Natural killer cell (primary cell): ENCODE results near the gene SFTPB. TPM values are rescaled to one million over a fixed set of nuclear protein-coding genes. Genes with fewer than 3 reads are reported as not detected.

Experiments used
- ATAC-seq, 3 donors: fragments of 150-1000 bp in 2 of 3; fragments of 200-7000 bp in 1 of 3; cut with Tn5 transposase; 1 replicate in 1 of 3; 2 replicates in 2 of 3; pipeline ENCODE4 v1.10.0; 2021; ENCODE audit warnings: mild to moderate bottlenecking in 2 of 3, moderate library complexity in 2 of 3
- DNase-seq, 2 donors: peaks; one replicate each; pipeline versions ENCODE4 v3.0.0 to v3.0.0-alpha.2; 2013 to 2021; ENCODE audit warnings: mixed read lengths in 1 of 2
- H3K27ac ChIP-seq: one replicate; pipeline ENCODE4 v1.5.1; 2013; ENCODE audit warnings: mild to moderate bottlenecking, low read length
- H3K27me3 ChIP-seq: one replicate; pipeline ENCODE4 v1.6.1; 2013; ENCODE audit warnings: low read length; ENCODE audit not compliant: control insufficient read depth, insufficient read depth
- H3K36me3 ChIP-seq: one replicate; pipeline ENCODE4 v1.6.1; 2013; ENCODE audit warnings: low read length; ENCODE audit not compliant: control insufficient read depth, insufficient read depth
- H3K4me1 ChIP-seq: one replicate; pipeline ENCODE4 v1.6.1; 2013; ENCODE audit warnings: low read length; ENCODE audit not compliant: control insufficient read depth, insufficient read depth
- H3K4me3 ChIP-seq: one replicate; pipeline ENCODE4 v1.5.1; 2013; ENCODE audit warnings: low read length
- H3K9me3 ChIP-seq: one replicate; pipeline ENCODE4 v1.6.1; 2013; ENCODE audit warnings: low read length; ENCODE audit not compliant: control insufficient read depth, insufficient read depth
- H3K27ac Mint-ChIP-seq, 2 donors: one replicate each; pipeline ENCODE4 v1.8.0; 2022; ENCODE audit warnings: mild to moderate bottlenecking in 2 of 2, mixed read lengths in 2 of 2, moderate library complexity in 1 of 2
- H3K27me3 Mint-ChIP-seq, 2 donors: one replicate each; pipeline ENCODE4 v1.8.0; 2022; ENCODE audit warnings: low read depth in 2 of 2, mixed read lengths in 2 of 2
- H3K36me3 Mint-ChIP-seq: one replicate; pipeline ENCODE4 v1.8.0; 2022; ENCODE audit warnings: mixed read lengths
- H3K4me1 Mint-ChIP-seq, 2 donors: one replicate each; pipeline ENCODE4 v1.8.0; 2022; ENCODE audit warnings: mixed read lengths in 2 of 2
- H3K4me3 Mint-ChIP-seq: one replicate; pipeline ENCODE4 v1.8.0; 2022; ENCODE audit warnings: mild to moderate bottlenecking, moderate library complexity, mixed read lengths
- H3K9me3 Mint-ChIP-seq, 2 donors: one replicate each; pipeline ENCODE4 v1.8.0; 2022; ENCODE audit warnings: mixed read lengths in 2 of 2
- WGBS: methylation state at CpG from one replicate; pipeline ENCODE4 v1.1.7; 2013; ENCODE audit warnings: missing lambda C conversion rate; ENCODE audit not compliant: insufficient coverage; 5-methylcytosine and 5-hydroxymethylcytosine counted together
- intact Hi-C: fragments of 100-400 bp; cut with micrococcal nuclease; formaldehyde crosslinking; loops from one replicate; pipeline ENCODE4 v1.14.2; 2022
- total RNA-seq, 4 donors: library from RNA; stranded (reverse); fragments of 120-200 nt in 1 of 4; gene quantifications; one replicate each; pipeline versions ENCODE4 v1.2.3 to v1.2.4, GENCODE V29; 2013 to 2022
- TF ChIP-seq, protein P1 (sequence below): fragments of 200-600 bp; IDR thresholded peaks from one replicate; pipeline ENCODE4 v1.8.0; 2022; ENCODE audit warnings: antibody characterized with exemption

SFTPB gene
- total RNA-seq, 3 donors from 2014 or later (not counting 1 experiment from before 2014, with no cell fraction given): not detected

DNA sequence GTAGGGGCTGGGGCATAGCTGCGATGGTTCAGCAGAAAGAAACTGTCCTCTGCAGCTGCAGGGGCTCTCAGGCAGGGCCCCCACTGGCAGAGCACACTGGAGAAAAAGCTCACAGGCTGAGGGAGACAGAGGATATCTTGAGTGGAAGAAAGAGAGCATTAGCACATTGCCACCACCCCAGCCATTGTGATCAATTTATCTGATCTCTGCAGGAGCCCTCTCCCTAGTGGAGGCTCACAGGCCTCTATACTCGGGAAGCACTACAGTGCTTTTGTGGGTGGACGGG lies 801 bp upstream of the SFTPB start:
- H3K9me3 ChIP-seq: no peaks in the 10 kb centered on the region
- H3K4me3 ChIP-seq: no peak overlapping the region
- H3K36me3 ChIP-seq: no peaks in the 10 kb centered on the region
- H3K27me3 ChIP-seq: no peaks in the 10 kb centered on the region
- peaks cover 0 to 5% of the 10 kb centered on the region in 2 donors for H3K27me3 Mint-ChIP-seq
- H3K27ac Mint-ChIP-seq: no peak overlapping the region
- no peak overlapping the region for H3K4me3 Mint-ChIP-seq
- H3K36me3 Mint-ChIP-seq: no peaks in the 10 kb centered on the region
- ATAC-seq (no peak), DNase-seq (no peak)
- H3K9me3 Mint-ChIP-seq: no peaks in the 10 kb centered on the region
- peaks cover 0 to 4% of the 10 kb centered on the region in 2 donors for H3K4me1 Mint-ChIP-seq
- WGBS: 83% methylated on average over 3 of the region's 3 CpGs
- no peak overlapping the region for H3K27ac ChIP-seq
- H3K4me1 ChIP-seq: peaks cover 11% of the 10 kb centered on the region
- TF ChIP-seq, protein P1, sequence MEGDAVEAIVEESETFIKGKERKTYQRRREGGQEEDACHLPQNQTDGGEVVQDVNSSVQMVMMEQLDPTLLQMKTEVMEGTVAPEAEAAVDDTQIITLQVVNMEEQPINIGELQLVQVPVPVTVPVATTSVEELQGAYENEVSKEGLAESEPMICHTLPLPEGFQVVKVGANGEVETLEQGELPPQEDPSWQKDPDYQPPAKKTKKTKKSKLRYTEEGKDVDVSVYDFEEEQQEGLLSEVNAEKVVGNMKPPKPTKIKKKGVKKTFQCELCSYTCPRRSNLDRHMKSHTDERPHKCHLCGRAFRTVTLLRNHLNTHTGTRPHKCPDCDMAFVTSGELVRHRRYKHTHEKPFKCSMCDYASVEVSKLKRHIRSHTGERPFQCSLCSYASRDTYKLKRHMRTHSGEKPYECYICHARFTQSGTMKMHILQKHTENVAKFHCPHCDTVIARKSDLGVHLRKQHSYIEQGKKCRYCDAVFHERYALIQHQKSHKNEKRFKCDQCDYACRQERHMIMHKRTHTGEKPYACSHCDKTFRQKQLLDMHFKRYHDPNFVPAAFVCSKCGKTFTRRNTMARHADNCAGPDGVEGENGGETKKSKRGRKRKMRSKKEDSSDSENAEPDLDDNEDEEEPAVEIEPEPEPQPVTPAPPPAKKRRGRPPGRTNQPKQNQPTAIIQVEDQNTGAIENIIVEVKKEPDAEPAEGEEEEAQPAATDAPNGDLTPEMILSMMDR: no peak
- intact Hi-C loops: no loop called here

DNA sequence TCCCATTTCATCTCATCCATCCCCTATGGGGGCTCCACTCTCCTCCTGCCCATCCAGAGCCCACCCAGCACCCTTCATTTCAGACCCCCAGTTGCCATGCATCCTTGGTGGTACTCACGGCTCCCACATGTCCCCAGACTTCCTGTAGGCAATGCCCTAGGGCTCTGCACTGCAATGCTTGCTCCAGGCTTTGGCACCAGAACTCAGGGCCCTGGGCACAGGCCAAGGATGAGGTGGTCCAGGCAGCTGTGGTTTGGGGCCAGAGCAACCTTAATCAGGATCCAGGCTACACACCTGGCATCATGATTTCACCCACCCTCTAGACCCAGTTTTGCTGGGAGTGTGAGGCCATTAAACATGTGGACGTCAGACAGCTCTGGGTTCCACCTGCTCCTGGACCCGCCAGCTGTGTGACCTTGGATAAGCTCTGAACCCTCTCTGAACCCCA lies 414 bp downstream of the SFTPB start:
- Mint-ChIP-seq H3K27me3 (peaks cover 0 to 5% of the 10 kb centered on the region in 2 donors), H3K36me3 (no peaks in the 10 kb centered on the region), H3K27ac (no peak overlapping the region), H3K4me3 (no peak overlapping the region), H3K4me1 (peaks cover 0 to 4% of the 10 kb centered on the region in 2 donors), H3K9me3 (no peaks in the 10 kb centered on the region)
- no peaks in the 10 kb centered on the region for H3K9me3 ChIP-seq
- H3K27me3 ChIP-seq: no peaks in the 10 kb centered on the region
- ATAC-seq (no peak), DNase-seq (no peak)
- intact Hi-C loops: no loop called here
- 93% methylated on average over 3 of the region's 3 CpGs for WGBS
- TF ChIP-seq, protein P1: no peak
- no peaks in the 10 kb centered on the region for H3K36me3 ChIP-seq
- H3K4me3 ChIP-seq: no peak overlapping the region
- no peak overlapping the region for H3K27ac ChIP-seq
- H3K4me1 ChIP-seq: peaks cover 11% of the 10 kb centered on the region

DNA sequence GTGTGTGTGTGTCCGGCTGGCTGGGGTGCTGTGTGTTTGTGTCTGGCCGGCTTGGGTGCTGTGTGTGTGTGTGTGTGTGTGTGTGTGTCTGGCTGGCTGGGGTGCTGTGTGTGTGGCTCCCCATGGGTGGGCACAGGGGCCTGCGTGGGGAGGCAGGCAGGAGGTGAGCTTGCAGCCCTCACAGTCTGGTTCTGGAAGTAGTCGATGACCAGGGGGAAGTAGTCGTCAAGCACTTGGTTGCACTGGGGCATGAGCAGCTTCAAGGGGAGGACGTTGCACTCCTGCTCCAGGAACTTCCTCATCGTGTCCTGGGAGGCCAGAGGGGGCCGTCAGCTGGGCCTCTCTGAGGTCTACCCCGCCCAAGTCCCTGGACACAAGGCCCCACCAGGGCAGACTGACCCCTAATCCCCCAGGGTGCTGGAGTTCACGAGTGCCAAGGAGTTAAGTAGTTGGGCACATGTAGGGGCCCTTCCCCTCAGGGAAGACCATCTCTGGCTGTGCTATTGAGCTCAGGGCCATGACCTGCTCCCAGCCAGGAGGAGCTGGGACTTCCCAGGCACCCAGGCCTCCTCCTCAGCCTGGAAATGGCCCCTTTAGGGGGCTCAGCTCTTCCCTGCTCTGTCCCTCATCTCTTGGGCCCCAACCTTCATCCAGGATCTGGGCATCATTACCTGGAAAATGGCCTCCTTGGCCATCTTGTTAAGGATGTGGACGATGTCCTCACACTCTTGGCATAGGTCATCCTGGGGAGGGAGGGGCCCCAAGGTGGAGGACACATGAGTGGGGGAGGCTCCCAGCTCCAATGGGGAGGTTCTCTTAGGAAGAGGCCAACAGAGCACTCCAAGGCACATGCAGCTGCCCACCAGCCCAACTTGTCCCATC lies 1.3 kb downstream of the SFTPB start:
- no peaks in the 10 kb centered on the region for H3K9me3 Mint-ChIP-seq
- Histone ChIP-seq H3K27me3 (no peaks in the 10 kb centered on the region), H3K9me3 (no peaks in the 10 kb centered on the region), H3K4me3 (no peak overlapping the region), H3K36me3 (no peaks in the 10 kb centered on the region), H3K4me1 (peaks cover 11% of the 10 kb centered on the region), H3K27ac (no peak overlapping the region)
- ATAC-seq: peak in 1 of 3 donors; percentile 27
- H3K27me3 Mint-ChIP-seq: peaks cover 0 to 5% of the 10 kb centered on the region in 2 donors
- H3K27ac Mint-ChIP-seq: no peak overlapping the region
- no peaks in the 10 kb centered on the region for H3K36me3 Mint-ChIP-seq
- intact Hi-C loops: no loop called here
- whole genome bisulfite sequencing: 66% methylated on average over 11 of the region's 11 CpGs
- no peak overlapping the region for H3K4me3 Mint-ChIP-seq
- H3K4me1 Mint-ChIP-seq: peaks cover 0 to 4% of the 10 kb centered on the region in 2 donors
- DNase-seq: no peak
- TF ChIP-seq, protein P1: no peak
